OCI-LY3 (cell line): ENCODE measurements around the gene ZNF865.

Experiments used
- H2AFZ ChIP-seq: fragments of 200-600, 300-600 bp; shearing (Covaris generic); 2 replicates; pipeline ENCODE4 v1.6.0; 2014; ENCODE audit warnings: antibody characterized with exemption, low read depth, low read length
- H3K27ac ChIP-seq: fragments of 200-600, 300-600 bp; sonication (generic); 2 replicates; pipeline ENCODE4 v1.5.1; 2014; ENCODE audit warnings: mild to moderate bottlenecking, low read length, moderate library complexity, mixed read lengths
- H3K27me3 ChIP-seq: fragments of 200-600, 300-600 bp; sonication (generic); 2 replicates; pipeline ENCODE4 v1.6.1; 2014; ENCODE audit warnings: low read depth, low read length, mixed read lengths
- H3K36me3 ChIP-seq: fragments of 200-600, 300-600 bp; sonication (generic); replicated peaks from 2 replicates; pipeline ENCODE3; 2014; ENCODE audit warnings: low read depth, low read length, mixed read lengths
- H3K4me1 ChIP-seq: fragments of 300-600, 200-600 bp; sonication (generic); 2 replicates; pipeline ENCODE4 v1.6.1; 2014; ENCODE audit warnings: low read length, mixed read lengths
- H3K4me2 ChIP-seq: fragments of 200-600, 300-600 bp; sonication (generic); 2 replicates; pipeline ENCODE4 v1.6.1; 2014; ENCODE audit warnings: low read length, mixed read lengths
- H3K4me3 ChIP-seq: fragments of 300-600, 200-600 bp; sonication (generic); 2 replicates; pipeline ENCODE4 v1.5.1; 2014; ENCODE audit warnings: antibody characterized with exemption, mild to moderate bottlenecking, low read length, moderate library complexity
- H3K79me2 ChIP-seq: fragments of 300-600, 200-600 bp; shearing (Covaris generic); 2 replicates; pipeline ENCODE4 v1.6.1; 2014; ENCODE audit warnings: mild to moderate bottlenecking, low read length, mixed read lengths
- H3K9ac ChIP-seq: fragments of 300-600, 200-600 bp; shearing (Covaris generic); 2 replicates; pipeline ENCODE4 v1.6.0; 2014; ENCODE audit warnings: mild to moderate bottlenecking, low read length, moderate library complexity
- H3K9me3 ChIP-seq: fragments of 200-600, 300-600 bp; shearing (Covaris generic); 2 replicates; pipeline ENCODE4 v1.6.1; 2014; ENCODE audit warnings: low read length, mixed read lengths; ENCODE audit not compliant: insufficient read depth
- H4K20me1 ChIP-seq: fragments of 200-600, 300-600 bp; sonication (generic); 2 replicates; pipeline ENCODE4 v1.6.1; 2016; ENCODE audit warnings: low read length, mixed read lengths; ENCODE audit not compliant: insufficient read depth
- CTCF ChIP-seq: fragments of 200-600, 300-600 bp; sonication (generic); IDR thresholded peaks from 2 replicates; pipeline ENCODE4 v1.5.1; 2014; ENCODE audit warnings: antibody characterized with exemption, low read length, low read depth
- EZH2phosphoT487 ChIP-seq: fragments of 200-600 bp; shearing (Covaris generic); IDR thresholded peaks from 2 replicates; pipeline ENCODE4 v1.6.1; 2018; ENCODE audit warnings: antibody characterized with exemption, mixed run types, low read depth

Gene ZNF865

GRCh38 chr19:55585658-55586339, 19.6 kb upstream of the ZNF865 start:
- Histone ChIP-seq H3K27me3 (no peaks in the 10 kb centered on the region), H3K9me3 (no peaks in the 10 kb centered on the region), H3K4me2 (no peak overlapping the region), H3K36me3 (no peaks in the 10 kb centered on the region), H3K4me3 (no peak overlapping the region), H3K9ac (no peak overlapping the region), H2AFZ (no peak overlapping the region), H4K20me1 (no peaks in the 10 kb centered on the region), H3K4me1 (peaks cover 11% of the 10 kb centered on the region), H3K79me2 (peaks cover 7% of the 10 kb centered on the region), H3K27ac (no peak overlapping the region)
- TF ChIP-seq CTCF (no peak), EZH2phosphoT487 (no peak)

- H3K79me2 ChIP-seq = no peaks in the 10 kb centered on the region
- no peaks in the 10 kb centered on the region for H3K9me3 ChIP-seq
- H3K27me3 ChIP-seq = no peaks in the 10 kb centered on the region
- 0 out of 2 replicates have a peak overlapping the region, but pooled peaks have one; percentile 17 for H2AFZ ChIP-seq
- H4K20me1 ChIP-seq = no peaks in the 10 kb centered on the region
- H3K27ac ChIP-seq = no peak overlapping the region
- H3K4me1 ChIP-seq = peaks cover 5% of the 10 kb centered on the region; the same call in 1 of the 2 replicates
- H3K36me3 ChIP-seq = peaks cover 7% of the 10 kb centered on the region
- TF ChIP-seq CTCF = no peak
- no peak for TF ChIP-seq EZH2phosphoT487
- peak overlapping the region; percentile 32 for H3K4me3 ChIP-seq
- H3K9ac ChIP-seq = no peak overlapping the region
- peak overlapping the region; percentile 39 for H3K4me2 ChIP-seq
Observed at GRCh38 chr19:55586976-55587668, 18.3 kb upstream of the ZNF865 start.

- TF ChIP-seq CTCF = no peak
- no peak for TF ChIP-seq EZH2phosphoT487
- Histone ChIP-seq H3K36me3 (peaks cover 12% of the 10 kb centered on the region), H3K9me3 (no peaks in the 10 kb centered on the region), H3K4me2 (no peak overlapping the region), H3K4me1 (0 out of 2 replicates have a peak, but pooled peaks cover 3% of the 10 kb centered on the region), H3K79me2 (no peaks in the 10 kb centered on the region), H3K9ac (no peak overlapping the region), H4K20me1 (no peaks in the 10 kb centered on the region), H3K4me3 (no peak overlapping the region), H2AFZ (no peak overlapping the region), H3K27me3 (no peaks in the 10 kb centered on the region), H3K27ac (no peak overlapping the region)
Observed at GRCh38 chr19:55588738-55589137, 16.7 kb upstream of the ZNF865 start.

GRCh38 chr19:55590109-55590508, 15.3 kb upstream of the ZNF865 start:
- Histone ChIP-seq H3K27ac (no peak overlapping the region), H3K4me3 (no peak overlapping the region), H3K79me2 (no peaks in the 10 kb centered on the region), H2AFZ (no peak overlapping the region), H3K4me1 (0 out of 2 replicates have a peak, but pooled peaks cover 3% of the 10 kb centered on the region), H4K20me1 (no peaks in the 10 kb centered on the region), H3K27me3 (no peaks in the 10 kb centered on the region), H3K4me2 (no peak overlapping the region), H3K9me3 (no peaks in the 10 kb centered on the region), H3K9ac (no peak overlapping the region), H3K36me3 (peaks cover 19% of the 10 kb centered on the region)
- no peak for TF ChIP-seq EZH2phosphoT487
